ENCODE data around the gene BAMBI. TPM values are rescaled to one million over a fixed set of nuclear protein-coding genes. Genes with fewer than 3 reads are reported as not detected.

BAMBI gene
- total and polyA plus RNA-seq, 2 of the 8 experiments (the other 6 are each of a cell fraction or from before 2014, with no cell fraction given), result 5.6 to 26.4 TPM

DNA sequence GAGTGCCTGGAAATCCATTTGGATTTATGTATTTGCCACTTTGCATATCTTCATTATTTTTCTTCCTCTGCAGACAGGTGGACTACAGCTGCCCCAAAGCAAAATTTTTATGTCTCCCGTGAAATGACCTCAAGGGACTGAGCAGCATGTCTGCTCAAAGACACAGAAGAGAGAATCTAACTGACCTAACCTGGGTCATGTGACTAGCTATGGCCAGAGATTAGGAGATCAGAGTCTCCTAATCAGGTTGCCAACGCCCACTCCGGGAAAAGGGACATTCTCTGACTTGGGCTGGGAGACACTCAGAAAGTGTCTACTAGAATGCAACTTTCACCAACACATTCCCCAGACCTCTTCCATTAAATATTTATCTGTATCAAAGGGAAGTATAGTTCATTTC, 2.5 kb upstream of the BAMBI start:
- Histone ChIP-seq H3K14ac (ENCODE audit: insufficient read length) (no peak overlapping the region), H3K9ac (replicated peaks in 1 of 4; ENCODE audit: extremely low read depth in 1 of 4, low read depth in 3 of 4, low read length in 3 of 4) (no peak overlapping the region), H3K4me3 (ENCODE audit: extremely low read depth in 1 of 4, insufficient read depth in 2 of 4, low read depth in 3 of 4, low read length in 4 of 4) (no peak overlapping the region), H2AK5ac (ENCODE audit: low read depth, low read length) (no peak overlapping the region; the same call in 1 of the 2 replicates), H2BK5ac (ENCODE audit: low read depth, low read length) (no peak overlapping the region), H2AFZ (ENCODE audit: low read length) (no peak overlapping the region), H3K56ac (replicated peaks; ENCODE audit: insufficient read length, low read depth, low read length) (no peak overlapping the region), H2BK120ac (replicated peaks; ENCODE audit: low read depth, low read length) (no peak overlapping the region), H2BK12ac (ENCODE audit: low read depth, low read length) (no peak overlapping the region), H2BK15ac (ENCODE audit: low read length) (no peak overlapping the region), H4K8ac (ENCODE audit: extremely low read depth, insufficient read depth, low read length) (no peak overlapping the region), H3K4ac (replicated peaks; ENCODE audit: insufficient read length, low read depth, low read length) (no peak overlapping the region), H4K91ac (replicated peaks; ENCODE audit: insufficient read length, low read length) (no peak overlapping the region), H3K18ac (ENCODE audit: extremely low read depth, low read length) (no peak overlapping the region), H3K36me3 (ENCODE audit: control insufficient read depth in 2 of 4, insufficient read depth in 4 of 4, low read length in 3 of 4) (no peaks in the 10 kb centered on the region), H3K4me2 (ENCODE audit: insufficient read depth in 1 of 2, low read depth in 2 of 2, low read length in 2 of 2) (no peak overlapping the region), H4K5ac (ENCODE audit: insufficient read length, low read depth, low read length) (no peak overlapping the region), H3K23me2 (ENCODE audit: low read depth, low read length) (peaks cover 17% of the 10 kb centered on the region; the same call in 1 of the 2 replicates), H3K4me1 (replicated peaks in 1 of 4; ENCODE audit: control insufficient read depth in 3 of 4, insufficient read depth in 4 of 4, low read length in 3 of 4) (peaks cover 0 to 3% (median under 1%) of the 10 kb centered on the region in 4 experiments; a peak in 2 of 7 replicates), H3K27ac (ENCODE audit: low read depth, low read length) (no peak overlapping the region), H3K27me3 (replicated peaks in 1 of 4; ENCODE audit: control insufficient read depth in 3 of 4, extremely low read depth in 1 of 4, insufficient read depth in 3 of 4, low read length in 3 of 4) (peaks cover 1 to 10% (median 6%) of the 10 kb centered on the region in 4 experiments), H4K20me1 (replicated peaks in 1 of 2; ENCODE audit: control insufficient read depth in 1 of 2, insufficient read depth in 2 of 2, low read length in 2 of 2) (peaks cover 4 to 8% of the 10 kb centered on the region in 2 experiments), H3K9me3 (ENCODE audit: insufficient read depth in 2 of 2, low read depth in 1 of 2, low read length in 1 of 2) (no peaks in the 10 kb centered on the region), H2BK20ac (ENCODE audit: low read length) (0 out of 2 replicates have a peak overlapping the region, but pooled peaks have one; percentile 21), H3K79me2 (ENCODE audit: control insufficient read depth in 1 of 2, insufficient read depth in 2 of 2, low read length in 2 of 2) (peaks cover 14 to 19% of the 10 kb centered on the region in 2 experiments), H3K23ac (ENCODE audit: insufficient read length) (no peak overlapping the region), H3K79me1 (ENCODE audit: low read depth, low read length) (0 out of 2 replicates have a peak, but pooled peaks cover 3% of the 10 kb centered on the region)
- DNase-seq (ENCODE audit: low read depth in 1 of 2, low spot score in 2 of 2) (no peak), FAIRE-seq (no peak)
- POLR2A ChIA-PET (ENCODE audit: partially characterized antibody), result interaction anchor here (1.5 kb wide), 1 partner anchor 20 kb away, joined by 3 read pairs; no protein-coding TSS in a partner anchor
- CTCF ChIA-PET (ENCODE audit: partially characterized antibody), result interaction anchor here (0.6 to 2.1 kb wide), 3 partner anchors 46 to 448 kb away, joined by 3 to 6 read pairs (median 5); no protein-coding TSS in a partner anchor
- TF ChIP-seq HDAC6 (IDR thresholded peaks at IDR 0.05; ENCODE audit: low read depth, low read length) (no peak), CTCF (IDR thresholded peaks at IDR 0.05; ENCODE audit: control extremely low read depth in 1 of 3, insufficient read depth in 1 of 3, low read depth in 1 of 3, low read length in 3 of 3) (no peak)
- TF ChIP-seq, protein P1, sequence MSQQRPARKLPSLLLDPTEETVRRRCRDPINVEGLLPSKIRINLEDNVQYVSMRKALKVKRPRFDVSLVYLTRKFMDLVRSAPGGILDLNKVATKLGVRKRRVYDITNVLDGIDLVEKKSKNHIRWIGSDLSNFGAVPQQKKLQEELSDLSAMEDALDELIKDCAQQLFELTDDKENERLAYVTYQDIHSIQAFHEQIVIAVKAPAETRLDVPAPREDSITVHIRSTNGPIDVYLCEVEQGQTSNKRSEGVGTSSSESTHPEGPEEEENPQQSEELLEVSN (IDR thresholded peaks at IDR 0.05), result no peak
- 90% methylated on average over 3 of the region's 3 CpGs; no CpG with 5 or more reads in 1 of the 2 experiments for WGBS, 2 experiments (ENCODE audit: extremely low coverage in 1 of 2, insufficient coverage in 1 of 2, insufficient read length in 1 of 2, insufficient replicate concordance in 2 of 2, low coverage in 1 of 2, low lambda C conversion rate in 2 of 2, missing lambda C conversion rate in 1 of 2)

Data from H1 (cell line).